Esophagus mucosa (tissue), 1 donor: Measurements from ENCODE around the gene RNF121. TPM values are rescaled to one million over a fixed set of nuclear protein-coding genes. Genes with fewer than 3 reads are reported as not detected.

ENCODE experiments used
- ATAC-seq: fragments of 200-7000 bp; cut with Tn5 transposase; one replicate; pipeline ENCODE4 v1.9.1; 2020
- total RNA-seq: library from RNA; stranded (reverse); gene quantifications from one replicate; pipeline ENCODE4 v1.2.4, GENCODE V29; 2023
- donor health status: DM: yes; HTN: yes; CAD: no.

Gene RNF121
- total RNA-seq, 1 donor from 2014 or later = 17.7 TPM

DNA sequence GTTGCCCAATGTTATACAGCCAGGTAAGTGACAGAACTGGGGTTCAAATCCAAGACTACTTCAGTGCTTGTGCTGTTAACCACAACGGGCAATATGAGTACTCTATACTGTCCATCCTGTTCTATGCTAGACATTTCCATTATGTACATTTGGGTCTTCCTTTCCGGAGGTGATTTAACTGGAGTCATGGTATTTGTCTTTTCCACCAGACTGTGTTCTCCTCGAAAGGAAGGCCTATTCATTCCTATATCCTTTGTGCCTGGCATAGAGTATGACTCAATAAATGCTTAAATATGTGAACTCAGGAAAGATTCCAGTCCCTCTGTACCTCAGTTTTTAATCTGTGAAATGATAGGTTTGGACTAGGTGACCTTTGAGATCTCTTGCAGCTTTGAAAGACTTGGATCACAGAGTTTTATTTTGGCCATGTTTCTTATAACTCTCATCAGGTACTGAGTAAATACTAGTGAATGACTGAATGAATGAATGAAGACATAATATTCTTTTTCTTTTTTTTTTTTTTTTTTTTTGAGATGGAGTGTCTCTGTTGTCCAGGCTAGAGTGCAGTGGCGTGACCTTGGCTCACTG lies 6.6 kb downstream of the RNF121 start:
- no peak for ATAC-seq

GRCh38 chr11:71936825-71937224 lies 8.0 kb downstream of the RNF121 start:
- no peak for ATAC-seq

GRCh38 chr11:71937826-71938225 lies 9.0 kb downstream of the RNF121 start:
- no peak for ATAC-seq

DNA sequence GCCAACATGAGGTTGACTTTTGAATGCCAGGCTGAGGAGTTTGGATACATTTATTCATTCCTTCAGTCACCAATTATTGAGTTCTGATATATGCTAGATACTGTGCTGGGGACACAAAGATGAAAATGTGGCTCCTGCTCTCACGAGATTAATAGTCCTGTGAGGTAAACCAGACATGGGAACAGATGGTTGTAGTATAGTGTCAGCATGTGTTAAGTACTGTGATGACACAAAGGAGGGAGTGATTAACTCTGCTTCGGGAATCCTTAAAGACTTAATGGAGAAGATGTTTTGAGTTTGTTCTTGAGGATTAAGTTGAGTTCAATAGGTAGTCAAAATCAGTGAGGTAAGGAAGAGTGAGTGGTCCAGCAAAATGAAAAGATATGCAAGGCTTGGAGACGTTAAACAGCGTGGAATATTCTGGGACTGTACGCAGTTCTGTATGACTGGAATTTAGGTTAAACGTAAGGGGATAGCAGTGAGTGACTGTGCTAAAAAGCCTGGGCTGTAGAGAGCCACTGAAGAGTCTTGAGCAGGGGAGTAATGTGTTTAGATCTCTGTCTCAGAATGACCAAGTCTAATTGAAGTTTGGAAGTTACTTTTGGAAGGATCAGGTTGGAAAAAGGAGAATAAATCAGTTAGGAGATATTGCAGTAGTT lies 11.8 kb downstream of the RNF121 start:
- no peak for ATAC-seq

GRCh38 chr11:71946144-71946571 lies 17.3 kb downstream of the RNF121 start:
- ATAC-seq = no peak

DNA sequence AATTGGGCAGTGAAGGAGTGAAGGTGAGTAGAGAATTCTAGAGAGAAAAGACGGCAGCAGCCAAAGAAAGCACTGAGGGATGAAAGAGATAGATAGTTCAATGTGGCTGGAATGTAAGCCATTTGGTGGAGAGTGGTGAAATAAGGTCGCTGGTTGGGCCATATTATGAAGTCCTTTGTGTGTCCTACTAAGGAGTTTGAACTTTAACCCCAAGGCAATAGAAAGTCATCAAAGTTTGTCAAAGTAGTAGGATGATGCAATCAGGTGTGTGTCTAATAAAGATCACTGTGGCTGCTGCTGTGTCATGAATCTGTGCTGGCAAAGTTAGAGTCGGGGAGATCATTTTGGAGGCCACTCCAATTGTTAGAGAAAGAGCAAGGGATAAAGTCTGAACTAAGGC lies 18.7 kb downstream of the RNF121 start:
- ATAC-seq = peak; percentile 44

GRCh38 chr11:71948314-71949027 lies 19.6 kb downstream of the RNF121 start:
- no peak for ATAC-seq

DNA sequence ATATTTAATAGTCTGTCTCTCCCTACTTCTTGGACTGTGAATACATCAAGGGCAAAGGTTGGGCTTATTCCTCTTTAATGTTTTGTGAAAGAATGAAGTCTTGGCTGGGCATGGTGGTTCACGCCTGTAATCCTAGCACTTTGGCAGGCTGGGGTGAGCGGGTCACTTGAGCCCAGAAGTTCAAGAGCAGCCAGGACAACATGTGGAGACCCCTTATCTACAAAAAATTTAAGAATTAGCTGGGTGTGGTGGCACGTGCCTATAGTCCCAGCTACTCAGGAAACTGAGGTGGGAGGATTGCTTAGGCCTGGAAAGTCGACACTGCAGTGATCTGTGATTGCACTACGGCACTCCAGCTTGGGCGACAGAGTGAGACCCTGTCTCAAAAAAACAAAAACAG lies 20.2 kb downstream of the RNF121 start:
- ATAC-seq = no peak

GRCh38 chr11:71951741-71952310 lies 23.0 kb downstream of the RNF121 start:
- ATAC-seq = no peak

GRCh38 chr11:71955898-71956456 lies 27.1 kb downstream of the RNF121 start:
- ATAC-seq = no peak

GRCh38 chr11:71962428-71963038 lies 33.7 kb downstream of the RNF121 start:
- ATAC-seq = no peak

- no peak for ATAC-seq
These were observed 34.6 kb downstream of the RNF121 start for GRCh38 chr11:71963468-71963867.

GRCh38 chr11:71964641-71965040 lies 35.8 kb downstream of the RNF121 start:
- ATAC-seq = no peak

DNA sequence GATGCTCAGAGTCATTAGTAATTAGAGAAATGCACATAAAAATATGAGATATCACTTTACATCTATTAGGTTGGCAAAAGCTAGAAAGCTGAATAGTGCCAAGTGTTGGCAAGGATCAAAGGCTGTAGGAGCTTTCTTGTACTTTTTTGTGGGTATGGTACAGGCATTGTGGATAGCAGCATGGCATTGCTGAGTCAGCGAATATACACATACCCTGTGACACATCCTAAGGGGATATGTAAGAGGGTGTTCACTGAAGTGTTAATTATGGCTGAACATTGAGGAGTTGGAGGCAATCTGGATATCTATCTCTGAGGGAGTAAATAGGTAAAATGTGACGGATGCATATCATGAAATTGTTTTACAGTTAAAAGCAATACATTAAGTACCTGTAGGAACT lies 42.8 kb downstream of the RNF121 start:
- ATAC-seq = no peak

DNA sequence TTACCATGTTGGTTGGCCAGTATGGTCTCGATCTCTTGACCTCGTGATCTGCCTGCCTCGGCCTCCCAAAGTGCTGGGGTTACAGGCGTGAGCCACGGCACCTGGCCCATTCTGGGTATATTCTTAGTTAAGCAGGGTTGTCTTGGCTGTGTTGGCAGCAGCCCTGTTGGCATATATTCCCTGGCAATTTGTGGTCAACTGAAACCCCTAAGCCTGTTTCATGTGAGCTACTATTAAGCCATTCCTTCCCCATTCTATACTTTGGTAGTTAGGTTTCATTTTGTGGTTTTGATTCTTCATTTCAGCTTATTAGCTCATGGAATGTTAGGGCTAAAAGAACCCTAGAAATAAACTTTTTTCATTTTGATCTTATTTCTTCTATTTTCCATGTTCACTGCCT lies 47.7 kb downstream of the RNF121 start:
- no peak for ATAC-seq

GRCh38 chr11:71977090-71977489 lies 48.2 kb downstream of the RNF121 start:
- ATAC-seq = no peak

DNA sequence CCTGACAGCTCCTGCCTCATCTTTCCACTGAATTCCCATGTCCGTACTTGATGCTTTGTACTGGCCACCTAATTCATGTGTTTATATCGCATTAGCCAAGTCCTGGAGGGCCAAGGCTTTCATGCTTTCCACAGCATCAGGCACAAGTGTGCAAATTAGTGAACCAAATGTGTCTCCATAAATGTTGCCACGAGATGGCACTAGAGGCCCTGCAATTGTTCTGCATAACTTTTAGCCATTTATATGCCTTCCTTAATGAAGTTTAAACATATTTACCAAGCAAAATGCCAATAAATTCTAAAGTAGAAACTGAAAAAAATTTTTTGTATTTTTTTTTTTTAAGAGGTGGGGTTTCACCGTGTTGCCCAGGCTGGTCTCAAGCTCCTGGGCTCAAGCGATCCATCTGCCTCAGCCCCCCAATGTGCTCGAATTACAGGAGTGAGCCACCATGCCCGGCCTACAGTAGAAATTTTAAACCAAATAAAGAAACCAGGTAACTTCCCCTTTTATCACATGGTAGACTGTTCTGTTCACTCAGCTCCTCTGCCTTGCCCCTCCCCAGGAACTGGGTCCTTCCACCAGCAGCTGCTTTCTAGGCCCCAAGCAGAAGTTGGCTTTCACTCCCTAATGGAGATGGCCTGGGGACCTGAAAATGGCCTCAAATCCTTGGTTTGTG lies 49.0 kb downstream of the RNF121 start:
- peak; percentile 76 for ATAC-seq

DNA sequence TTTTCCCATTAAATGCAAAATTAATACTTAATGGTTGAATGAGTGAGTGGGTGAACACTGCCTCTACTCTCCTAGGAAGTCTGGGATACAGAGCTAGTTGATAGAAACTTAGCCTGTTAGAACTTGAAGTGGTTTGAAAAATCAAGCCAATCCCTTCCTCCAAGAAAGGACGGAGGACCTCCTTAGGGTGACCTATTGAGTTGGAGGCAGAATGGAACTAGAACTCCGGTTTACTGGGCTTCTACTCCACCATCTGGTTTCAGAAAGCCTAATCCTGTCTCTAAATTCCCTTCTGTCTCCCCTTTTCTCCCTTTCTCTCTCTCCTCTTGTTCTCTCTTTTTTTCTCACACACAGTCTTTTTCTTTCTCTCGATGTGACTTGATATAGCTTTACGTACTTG lies 50.2 kb downstream of the RNF121 start:
- no peak for ATAC-seq

GRCh38 chr11:71979602-71980001 lies 50.8 kb downstream of the RNF121 start:
- ATAC-seq = no peak

DNA sequence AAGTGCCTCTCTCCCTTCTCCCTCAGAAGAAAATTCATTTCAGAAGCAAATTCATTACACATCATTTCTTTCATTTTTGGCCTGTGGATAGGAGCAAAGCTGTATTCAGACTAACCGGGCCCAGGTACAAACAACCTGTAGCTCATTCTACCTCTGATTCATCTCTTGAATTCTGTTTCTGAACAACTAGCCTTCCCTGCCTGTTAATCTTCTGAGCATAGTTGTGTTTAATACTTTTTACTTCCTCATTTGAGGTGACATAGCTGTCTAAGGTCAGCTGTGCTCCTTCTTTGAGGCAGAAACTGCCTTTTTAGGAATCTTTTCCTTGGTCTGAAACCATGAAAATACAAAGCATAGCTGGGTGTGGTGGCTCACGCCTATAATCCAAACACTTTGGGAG lies 57.3 kb downstream of the RNF121 start:
- peak; percentile 61 for ATAC-seq

- ATAC-seq = no peak
These were observed 58.7 kb downstream of the RNF121 start for GRCh38 chr11:71987521-71987920.

DNA sequence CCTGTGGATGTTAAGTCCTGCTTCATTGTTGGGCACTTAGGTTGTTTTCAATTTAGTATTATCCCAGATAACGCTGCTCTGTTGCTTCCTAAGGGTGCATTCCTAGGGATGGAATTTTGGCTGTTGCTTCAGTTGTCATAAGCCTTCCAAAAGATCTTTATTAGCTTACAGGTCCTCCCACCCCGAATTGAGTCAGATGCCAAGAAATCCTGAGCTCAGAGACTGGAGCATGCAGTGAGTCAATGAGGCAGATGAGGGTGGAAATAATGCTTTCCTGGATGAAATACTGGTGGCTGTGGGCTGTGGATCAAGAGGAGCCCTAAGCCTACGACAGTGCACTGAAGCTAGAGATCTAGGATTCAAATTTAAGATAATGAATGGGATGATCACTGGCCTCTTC lies 59.2 kb downstream of the RNF121 start:
- no peak for ATAC-seq
